K562 (cell line): ENCODE data around the gene KRTAP2-1. TPM values are rescaled to one million over a fixed set of nuclear protein-coding genes. Genes with fewer than 3 reads are reported as not detected.

Experiments
- ATAC-seq: fragments of 200-7000 bp; cut with Tn5 transposase; 3 replicates; pipeline ENCODE4 v1.9.1; 2020; ENCODE audit warnings: moderate library complexity
- BruUV-seq: library from RNA; stranded (reverse); fragments of 400-500 nt; replicated peaks from 2 replicates; lab custom pipeline; 2021; lab: Mats Ljungman, UMichigan
- CTCF ChIA-PET: fragments of 300-600 bp; formaldehyde crosslinking; extraction: SDS; loops from one replicate; lab custom pipeline; 2021; ENCODE audit warnings: low intra/inter-chr PET ratio; lab: Yijun Ruan, JAX
- POLR2A ChIA-PET: fragments of 300-600, 350-650 bp; sonication (Branson Sonifier 250); formaldehyde crosslinking; extraction: SDS; loops from one replicate; lab custom pipeline; 2021; ENCODE audit warnings: antibody characterized with exemption, inconsistent platforms; lab: Yijun Ruan, JAX
- DNase-seq, 4 experiments: peaks; one replicate each; pipeline versions ENCODE4 v3.0.0 to v3.0.0-alpha.2; 2011 to 2018; ENCODE audit warnings: low spot score in 3 of 4, mixed read lengths in 3 of 4; ENCODE audit errors: extremely low read depth in 1 of 4
- FAIRE-seq: peaks from 2 replicates; lab custom pipeline; 2011; peaks lifted over from hg19 to GRCh38; lab: Jason Lieb, UNC
- H2AFZ ChIP-seq: 2 replicates; pipeline ENCODE4 v1.6.0; 2011; ENCODE audit warnings: low read depth, low read length, control low read depth, inconsistent platforms
- H3K27ac ChIP-seq: fragments of 200-600 bp; 3 replicates; pipeline ENCODE4 v1.8.0; 2011; ENCODE audit warnings: low read depth, mild to moderate bottlenecking, control low read depth, inconsistent platforms, low read length, moderate library complexity, mixed read lengths; ENCODE audit errors: extremely low read depth
- H3K27me3 ChIP-seq, 2 experiments: fragments of 300-600 bp in 1 of 2; 2 replicates in 1 of 2; 3 replicates in 1 of 2; pipeline versions ENCODE4 v1.6.0 to v1.8.0; 2011; ENCODE audit warnings: inconsistent platforms in 2 of 2, low read length in 2 of 2, mild to moderate bottlenecking in 1 of 2, mixed read lengths in 1 of 2, moderate library complexity in 1 of 2; ENCODE audit not compliant: control insufficient read depth in 2 of 2, insufficient read depth in 2 of 2
- H3K36me3 ChIP-seq: fragments of 300-600 bp; 3 replicates; pipeline ENCODE4 v1.8.0; 2011; ENCODE audit warnings: mild to moderate bottlenecking, low read length, inconsistent platforms; ENCODE audit not compliant: control insufficient read depth, insufficient read depth
- H3K4me1 ChIP-seq, 2 experiments: fragments of 200-600 bp in 1 of 2; replicated peaks in 1 of 2; 2 replicates in 1 of 2; 3 replicates in 1 of 2; pipeline versions ENCODE4 v1.5.1 to v1.8.0; 2011; ENCODE audit warnings: inconsistent platforms in 2 of 2, low read length in 2 of 2, mild to moderate bottlenecking in 1 of 2, mixed read lengths in 1 of 2, moderate library complexity in 1 of 2; ENCODE audit not compliant: control insufficient read depth in 2 of 2, insufficient read depth in 2 of 2
- H3K4me2 ChIP-seq: 2 replicates; pipeline ENCODE4 v1.6.1; 2011; ENCODE audit warnings: low read length, control low read depth, inconsistent platforms, mixed read lengths; ENCODE audit not compliant: insufficient read depth
- H3K4me3 ChIP-seq: fragments of 200-600 bp; sonication (generic), shearing (Covaris generic); 2 replicates; pipeline ENCODE4 v1.5.1; 2016; ENCODE audit warnings: control low read depth, inconsistent platforms
- H3K79me2 ChIP-seq: fragments of 200-600 bp; 3 replicates; pipeline ENCODE4 v1.8.0; 2011; ENCODE audit warnings: low read length, inconsistent platforms; ENCODE audit not compliant: control insufficient read depth, insufficient read depth
- H3K9ac ChIP-seq, 2 experiments: 2 replicates each; pipeline versions ENCODE4 v1.6.0 to v1.6.1; 2011; ENCODE audit warnings: low read depth in 2 of 2, low read length in 2 of 2, control low read depth in 1 of 2, inconsistent platforms in 1 of 2, mild to moderate bottlenecking in 1 of 2, mixed read lengths in 1 of 2; ENCODE audit not compliant: insufficient read depth in 1 of 2
- H3K9me1 ChIP-seq: one replicate; pipeline ENCODE4 v1.6.0; 2011; ENCODE audit warnings: inconsistent platforms, mild to moderate bottlenecking, low read length, moderate library complexity; ENCODE audit not compliant: control insufficient read depth, insufficient read depth
- H3K9me3 ChIP-seq: replicated peaks from 2 replicates; pipeline ENCODE4 v1.5.1; 2011; ENCODE audit warnings: low read depth, low read length, inconsistent platforms; ENCODE audit not compliant: control insufficient read depth, insufficient read depth
- H4K20me1 ChIP-seq: replicated peaks from 2 replicates; pipeline ENCODE4 v1.6.1; 2011; ENCODE audit warnings: low read length, inconsistent platforms, mixed read lengths; ENCODE audit not compliant: control insufficient read depth, insufficient read depth
- GTF3C2 ChIP-seq: IDR thresholded peaks from 3 replicates; pipeline ENCODE4 v1.6.1; 2011; ENCODE audit warnings: borderline replicate concordance, mild to moderate bottlenecking, moderate library complexity; ENCODE audit not compliant: insufficient read length; ENCODE audit errors: extremely low read depth
- WGBS: fragments of 100-300 bp; shearing (Covaris generic); methylation state at CpG from one replicate; pipeline ENCODE4 v1.1.6; 2016; ENCODE audit warnings: low coverage, mixed read lengths; ENCODE audit not compliant: insufficient coverage; ENCODE audit errors: missing lambda C conversion rate; 5-methylcytosine and 5-hydroxymethylcytosine counted together
- in situ Hi-C: fragments of 300-500 bp; cut with MboI; formaldehyde crosslinking; loops from 4 replicates; pipeline ENCODE4 v1.15.0; 2018; ENCODE audit warnings: inconsistent platforms, mixed read lengths
- intact Hi-C: fragments of 100-400 bp; cut with micrococcal nuclease; formaldehyde crosslinking; loops from 2 replicates; pipeline ENCODE4 v1.14.2; 2022
- polyA plus RNA-seq, 8 experiments: library from polyadenylated mRNA; depleted of rRNA in 4 of 8; stranded (reverse) in 5 of 8; unstranded in 3 of 8; fragments of >200 nt; fragmentation: Nextera tagmentation in 2 of 8; fragmentation: Illumina TruSeq in 1 of 8; extraction: Ambion mirVana in 2 of 8; extraction: Trizol in 1 of 8; gene quantifications; 2 replicates each; pipeline versions ENCODE4 v1.2.1 to v1.2.3, GENCODE V29; 2011 to 2014; ENCODE audit warnings: inconsistent platforms in 1 of 8, missing spikeins in 1 of 8
- total RNA-seq, 7 experiments: library from RNA; depleted of rRNA in 6 of 7; stranded (reverse); fragments of >200 nt in 6 of 7; fragmentation: Illumina TruSeq in 2 of 7; extraction: Trizol in 2 of 7; gene quantifications; 2 replicates each; pipeline versions ENCODE4 v1.2.1 to v1.2.3, GENCODE V29; 2011 to 2021; ENCODE audit warnings: low replicate concordance in 1 of 7

KRTAP2-1 gene
- total and polyA plus RNA-seq, 9 of the 15 experiments (the other 6 are each of a cell fraction or from before 2014, with no cell fraction given), result not detected

- POLR2A ChIA-PET, result interaction anchor here (0.6 to 1.0 kb wide), 2 partner anchors 29 to 48 kb away, joined by 4 read pairs; no protein-coding TSS in a partner anchor
- intact Hi-C loops, result no loop called here
Observed at GRCh38 chr17:41029633-41030245, 17.4 kb downstream of the KRTAP2-1 start, which contains the start of gene KRTAP1-4. TSS of gene KRTAP1-4 (minus strand) at chr17:41030195. CDS start at chr17:41030078, 117 bp downstream.

More at GRCh38 chr17:41029633-41030245, 17.4 kb downstream of the KRTAP2-1 start, which contains the start of gene KRTAP1-4:
- Histone ChIP-seq H3K4me1 (peaks cover 0 to 4% of the 10 kb centered on the region in 2 experiments; a peak in 1 of 5 replicates), H3K4me2 (no peak within 1 kb of the TSS), H3K9me1 (no peaks in the 10 kb centered on the region), H3K4me3 (no peak within 1 kb of the TSS), H2AFZ (no peak within 1 kb of the TSS), H3K79me2 (no peaks in the 10 kb centered on the region), H3K27me3 (peaks cover 0 to 21% of the 10 kb centered on the region in 2 experiments; a peak in 2 of 5 replicates), H3K36me3 (no peaks in the 10 kb centered on the region), H3K27ac (no peak within 1 kb of the TSS), H4K20me1 (no peaks in the 10 kb centered on the region), H3K9me3 (no peaks in the 10 kb centered on the region), H3K9ac (no peak within 1 kb of the TSS)
- in situ Hi-C loops, result no loop called here
- no peak for FAIRE-seq
- no peak for DNase-seq
- no TSS peak for BruUV-seq
- CTCF ChIA-PET, result no interaction called here
- no peak for ATAC-seq
- WGBS, result under 1% methylated on average over 12 of the region's 12 CpGs
- TF ChIP-seq GTF3C2, result no peak
